Smooth muscle cell of the brain vasculature (primary cell): ENCODE data around the gene SH3RF3.
"Not testable (repeated sequence)": the region's sequence is repeated elsewhere in the genome, so short reads cannot be mapped to it uniquely, and the experiment has no call there.

ENCODE experiments used
- DNase-seq: peaks from one replicate; pipeline ENCODE4 v3.0.0-alpha.2; 2012; ENCODE audit warnings: low read depth, low spot score

Gene SH3RF3

DNA sequence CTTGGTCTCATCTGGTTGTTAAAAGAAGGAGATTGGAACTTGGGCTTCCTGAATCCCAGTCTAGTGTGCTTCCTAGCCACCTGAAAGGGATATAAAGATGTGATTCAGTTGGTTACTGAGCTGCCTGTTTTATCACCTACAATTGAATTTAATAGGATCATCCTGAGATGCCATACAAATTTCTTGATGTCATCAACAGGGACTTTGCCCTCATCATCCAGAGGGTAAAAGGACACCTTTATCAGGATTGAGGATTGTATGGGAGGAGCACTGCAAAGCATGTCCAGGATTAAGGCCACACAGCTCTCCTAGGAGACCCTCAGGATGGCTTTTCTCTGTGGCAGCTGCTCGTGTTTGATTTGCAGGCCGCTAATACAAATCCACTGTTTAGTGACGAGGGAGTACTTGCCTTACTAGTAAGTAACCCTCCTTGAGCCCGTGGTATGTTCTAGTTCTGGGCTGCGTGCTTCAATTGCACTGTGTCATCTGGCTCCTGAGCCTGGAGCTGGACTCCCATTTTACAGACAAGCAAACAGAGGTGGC is 28.6 kb downstream of the SH3RF3 start:
- DNase-seq = no peak

DNA sequence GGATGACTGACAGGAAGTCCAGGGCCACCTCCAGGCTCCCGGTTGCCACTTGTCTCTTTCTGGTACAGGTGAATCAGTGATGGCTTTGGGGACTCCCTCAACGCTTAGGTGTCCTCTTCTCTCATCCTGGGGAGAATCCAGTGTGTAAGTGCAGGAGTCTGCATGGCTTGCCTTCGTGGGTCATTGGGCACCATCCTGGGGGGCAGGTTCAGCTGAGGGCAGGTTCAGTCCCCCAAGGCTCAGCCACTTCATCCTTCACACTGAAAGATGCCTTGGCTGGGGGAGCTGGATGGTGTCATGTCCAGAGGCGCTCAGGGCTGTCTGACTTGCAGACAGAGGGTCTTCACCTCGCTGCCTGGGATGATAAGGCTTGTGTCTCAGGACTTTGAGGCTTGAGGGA is 29.2 kb downstream of the SH3RF3 start:
- DNase-seq = no peak

GRCh38 chr2:109159096-109159495 is 30.1 kb downstream of the SH3RF3 start:
- DNase-seq = no peak

- no peak for DNase-seq
Measured at GRCh38 chr2:109160714-109161440, 31.9 kb downstream of the SH3RF3 start.

- DNase-seq = not testable (repeated sequence)
Measured at GRCh38 chr2:109162367-109162766, 33.4 kb downstream of the SH3RF3 start.

- peak; percentile 75 for DNase-seq
Measured at GRCh38 chr2:109162999-109163398, 34.0 kb downstream of the SH3RF3 start.

GRCh38 chr2:109164311-109164710 is 35.3 kb downstream of the SH3RF3 start:
- no peak for DNase-seq

DNA sequence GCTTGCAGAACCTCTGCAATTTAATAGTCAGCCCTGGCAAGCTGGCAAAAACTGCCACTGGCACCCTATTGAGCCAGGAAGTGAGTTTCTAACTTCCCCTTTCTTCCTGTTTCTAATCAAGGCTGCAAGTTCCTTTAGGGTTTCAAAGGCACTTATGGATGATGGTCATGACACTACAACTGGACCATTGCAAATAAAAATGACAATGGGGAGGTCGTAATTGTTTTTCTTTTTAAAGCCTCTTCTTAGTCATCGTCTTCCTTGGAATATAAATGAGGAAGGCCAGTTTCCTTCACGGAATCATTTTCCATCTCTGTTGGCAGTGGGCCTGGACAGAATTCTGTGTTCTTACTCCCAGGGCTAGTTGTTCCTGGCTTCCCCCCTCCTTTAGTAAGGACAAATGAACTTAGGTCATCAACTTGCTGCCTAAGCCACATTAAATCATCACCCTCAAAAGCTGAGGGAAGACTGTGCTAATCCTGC is 35.8 kb downstream of the SH3RF3 start:
- DNase-seq = no peak

- no peak for DNase-seq
Measured at GRCh38 chr2:109166811-109167210, 37.8 kb downstream of the SH3RF3 start.

DNA sequence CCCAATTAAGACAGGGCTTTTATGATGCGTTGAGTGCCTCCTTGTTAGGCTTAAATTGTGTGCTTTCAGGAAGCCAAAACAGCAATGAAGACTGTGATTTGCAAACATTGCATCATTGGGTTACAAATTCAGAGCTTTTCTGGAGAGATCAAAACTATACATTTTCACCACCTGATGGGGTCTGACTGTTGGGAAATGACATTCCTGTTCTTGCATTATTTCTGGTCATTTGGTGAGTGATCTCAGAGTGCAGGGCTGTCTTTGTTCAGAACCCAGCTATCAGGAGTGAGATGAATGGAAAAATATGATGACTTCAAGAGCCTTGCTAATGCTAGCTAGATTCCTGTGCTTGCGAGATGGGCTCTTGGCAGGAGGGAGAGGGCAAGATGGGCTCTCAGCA is 39.1 kb downstream of the SH3RF3 start:
- DNase-seq = no peak

GRCh38 chr2:109168716-109169115 is 39.7 kb downstream of the SH3RF3 start:
- DNase-seq = no peak

DNA sequence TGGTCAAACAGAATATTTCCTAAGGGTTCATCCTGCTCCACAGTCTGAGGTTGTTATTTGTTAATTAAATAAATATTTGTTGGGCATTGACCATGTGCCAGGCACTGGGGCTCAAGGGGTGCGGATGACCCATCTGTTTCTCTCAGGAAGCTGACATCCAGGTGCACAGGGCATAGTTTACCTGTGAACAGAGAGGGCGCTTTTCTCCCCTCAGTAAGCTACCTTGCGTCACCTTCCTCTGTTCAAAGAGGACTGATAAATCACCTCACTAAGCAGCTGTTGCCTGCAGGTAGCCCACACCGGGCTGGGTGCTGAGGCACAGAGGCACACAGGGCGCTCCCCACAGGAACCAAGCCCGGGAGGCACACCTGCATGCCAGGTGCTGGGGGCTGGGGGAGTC is 41.6 kb downstream of the SH3RF3 start:
- DNase-seq = no peak

GRCh38 chr2:109171444-109172334 is 42.7 kb downstream of the SH3RF3 start:
- peak; percentile 96 for DNase-seq

DNA sequence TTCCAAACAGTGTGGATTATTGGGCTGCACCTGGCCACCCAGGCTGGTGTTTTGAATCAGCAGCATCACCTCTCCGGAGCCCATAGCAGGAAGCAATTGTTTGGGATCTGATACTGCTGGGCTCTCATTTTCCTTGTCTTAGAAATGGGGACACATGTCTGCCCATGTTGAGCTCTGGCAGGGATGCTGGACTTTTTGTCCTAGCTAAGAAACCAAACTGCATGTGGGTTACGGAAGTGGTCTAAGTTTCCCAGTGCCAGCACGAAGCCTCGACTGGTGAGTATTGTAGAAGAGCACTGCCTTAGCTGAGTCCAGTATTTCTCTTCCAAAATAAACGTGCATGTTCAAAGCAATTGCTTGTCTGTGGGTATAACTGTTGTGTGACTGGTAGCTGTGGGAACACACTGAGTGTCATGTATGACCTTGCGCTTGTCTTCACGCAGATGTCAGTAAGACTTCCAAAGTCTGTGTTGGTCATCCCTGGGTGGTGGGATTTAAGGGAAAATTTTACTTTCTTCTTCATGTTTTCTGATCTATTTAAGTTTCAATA is 43.6 kb downstream of the SH3RF3 start:
- no peak for DNase-seq

- no peak for DNase-seq
Measured at GRCh38 chr2:109173311-109174171, 44.5 kb downstream of the SH3RF3 start.

GRCh38 chr2:109174214-109174613 is 45.2 kb downstream of the SH3RF3 start:
- DNase-seq = no peak

- no peak for DNase-seq
Measured at GRCh38 chr2:109174626-109175349, 45.8 kb downstream of the SH3RF3 start.

- no peak for DNase-seq
Measured at GRCh38 chr2:109175350-109175678, 46.3 kb downstream of the SH3RF3 start.

DNA sequence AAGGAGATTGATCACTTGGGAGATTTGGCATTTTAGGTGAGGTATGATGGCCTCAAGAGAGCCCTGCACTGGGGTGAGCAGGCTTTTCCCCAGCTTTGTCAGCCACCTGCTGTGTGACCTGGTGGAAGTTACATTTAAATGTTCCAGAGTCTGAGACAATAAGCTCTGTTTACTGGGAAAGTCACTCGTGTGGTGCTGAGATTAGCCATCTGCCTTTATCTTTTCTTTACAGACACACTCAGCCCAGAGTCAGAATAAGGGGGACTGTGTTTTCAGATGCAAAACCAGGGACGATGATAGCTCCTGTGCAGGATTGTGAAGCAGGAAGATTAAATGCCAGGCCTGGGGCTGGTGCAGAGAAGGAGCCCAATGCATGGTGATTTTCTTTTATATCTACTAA is 47.9 kb downstream of the SH3RF3 start:
- DNase-seq = no peak

- no peak for DNase-seq
Measured at GRCh38 chr2:109177635-109178034, 48.6 kb downstream of the SH3RF3 start.

DNA sequence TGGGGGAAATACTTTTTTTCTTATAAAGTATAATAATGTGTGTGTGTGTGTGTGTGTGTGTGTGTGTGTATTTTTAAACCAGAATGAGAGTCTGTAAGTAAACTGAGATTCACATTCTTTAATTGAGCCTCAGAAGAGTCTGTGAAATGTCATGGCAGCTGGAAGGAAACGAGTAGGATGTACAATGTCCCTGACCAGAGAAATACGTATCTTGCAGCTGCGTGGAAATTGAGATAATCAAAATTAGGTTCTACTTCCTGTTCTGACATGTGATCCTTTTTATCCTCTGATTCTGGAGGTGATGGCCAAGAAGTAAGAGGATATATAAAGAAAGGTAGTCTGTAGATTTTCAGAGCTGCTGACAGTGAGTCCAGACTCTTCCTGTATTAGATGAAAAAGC is 50.0 kb downstream of the SH3RF3 start:
- no peak for DNase-seq
